Amygdala (tissue), 56 donors: ENCODE results near the gene FCER2.

Experiments used
- DNase-seq, 56 donors: peaks; one replicate each; lab custom pipeline; 2025; lab: John Stamatoyannopoulos, UW

Gene FCER2

GRCh38 chr19:7679771-7680605, 21.9 kb downstream of the FCER2 start:
- no peak for DNase-seq

- DNase-seq: peak in 6 of 56 donors; percentile 3 to 25 (median 5)
These were observed 22.8 kb downstream of the FCER2 start for GRCh38 chr19:7678971-7679751.

GRCh38 chr19:7677669-7678311, 24.1 kb downstream of the FCER2 start:
- DNase-seq: no peak

GRCh38 chr19:7676854-7677253, 25.1 kb downstream of the FCER2 start, which contains the start of gene MCEMP1:
TSS of gene MCEMP1 (plus strand) at chr19:7677090. CDS start at chr19:7677121, 31 bp downstream.
- no peak for DNase-seq

- DNase-seq: no peak
These were observed 25.6 kb downstream of the FCER2 start for GRCh38 chr19:7676376-7676775.

- DNase-seq: peak in 35 of 56 donors; percentile 4 to 68 (median 38)
These were observed 27.6 kb downstream of the FCER2 start for GRCh38 chr19:7674010-7675005.

- DNase-seq: no peak
These were observed 29.4 kb downstream of the FCER2 start for GRCh38 chr19:7672522-7672921.

- no peak for DNase-seq
These were observed 31.1 kb downstream of the FCER2 start for GRCh38 chr19:7670790-7671189.

GRCh38 chr19:7670150-7670783, 31.7 kb downstream of the FCER2 start:
- DNase-seq: peak in 29 of 56 donors; percentile 4 to 70 (median 35)

- DNase-seq: peak in 1 of 56 donors; percentile 56
These were observed 32.3 kb downstream of the FCER2 start for GRCh38 chr19:7669641-7670040.

- no peak for DNase-seq
These were observed 33.1 kb downstream of the FCER2 start, which contains the start of gene RETN for GRCh38 chr19:7668842-7669241. TSS of gene RETN (plus strand) at chr19:7669049. CDS start at chr19:7669327, 278 bp downstream.

- peak in 4 of 56 donors; percentile 4 to 24 (median 10) for DNase-seq
These were observed 36.9 kb downstream of the FCER2 start for GRCh38 chr19:7665076-7665475.

- no peak for DNase-seq
These were observed 38.2 kb downstream of the FCER2 start for GRCh38 chr19:7663706-7664105.

GRCh38 chr19:7662657-7663056, 39.3 kb downstream of the FCER2 start:
- no peak for DNase-seq

- DNase-seq: no peak
These were observed 40.0 kb downstream of the FCER2 start for GRCh38 chr19:7661744-7662538.

GRCh38 chr19:7658219-7658686, 43.7 kb downstream of the FCER2 start:
- peak in 31 of 56 donors; percentile 2 to 68 (median 27) for DNase-seq

GRCh38 chr19:7657131-7657751, 44.7 kb downstream of the FCER2 start:
- peak in 3 of 56 donors; percentile 5 to 24 (median 14) for DNase-seq

GRCh38 chr19:7655581-7655980, 46.4 kb downstream of the FCER2 start:
- no peak for DNase-seq
